Uterus (tissue), 2 donors: ENCODE results near the gene C13orf46.

Experiments
- CTCF ChIP-seq, 4 experiments: fragments of 200-600 bp in 2 of 4; fragments of 450-650 bp in 2 of 4; sonication (generic) in 2 of 4; IDR thresholded peaks; one replicate each; pipeline ENCODE4 v1.5.1; 2016 to 2019; ENCODE audit warnings: antibody characterized with exemption in 4 of 4, mild to moderate bottlenecking in 2 of 4, moderate library complexity in 1 of 4
- POLR2A ChIP-seq, 2 donors: fragments of 450-650 bp; IDR thresholded peaks; one replicate each; pipeline ENCODE4 v1.6.1; 2016; ENCODE audit warnings: antibody characterized with exemption in 2 of 2, mild to moderate bottlenecking in 1 of 2, moderate library complexity in 1 of 2

GRCh38 chr13:113947311-113948033, 26.4 kb downstream of the C13orf46 start:
- TF ChIP-seq CTCF (IDR thresholded peaks at IDR 0.05): peak; percentile 86 to 94 (median 92)
- TF ChIP-seq POLR2A (IDR thresholded peaks at IDR 0.05): peak in 1 of 2 donors; percentile 17
